ENCODE results near the gene ELL2. TPM values are rescaled to one million over a fixed set of nuclear protein-coding genes. Genes with fewer than 3 reads are reported as not detected.

Gene ELL2
- total RNA-seq (2014; rRNA removed; shearing (Covaris generic)) = 9.6 and 11.2 TPM in 2 replicates
- polyA plus RNA-seq (2015; cell fraction: cytosol; rRNA removed) = 6.9 and 8.1 TPM in 2 replicates
- polyA plus RNA-seq (2015; cell fraction: nucleus; rRNA removed) = 6.8 and 7.5 TPM in 2 replicates

GRCh38 chr5:95961617-95962474 lies at the start of gene ELL2:
Gene ELL2 (minus strand): TSS chr5:95961851. CDS start chr5:95961721, 130 bp downstream.
- peak; percentile 97 for DNase-seq (ENCODE audit: low read depth, low spot score)
- in situ Hi-C loops (cut with HindIII; ENCODE audit: low pct_unique_long_range_greater_than_20kb, low sequenced_read_pairs) = no loop called here

DNA sequence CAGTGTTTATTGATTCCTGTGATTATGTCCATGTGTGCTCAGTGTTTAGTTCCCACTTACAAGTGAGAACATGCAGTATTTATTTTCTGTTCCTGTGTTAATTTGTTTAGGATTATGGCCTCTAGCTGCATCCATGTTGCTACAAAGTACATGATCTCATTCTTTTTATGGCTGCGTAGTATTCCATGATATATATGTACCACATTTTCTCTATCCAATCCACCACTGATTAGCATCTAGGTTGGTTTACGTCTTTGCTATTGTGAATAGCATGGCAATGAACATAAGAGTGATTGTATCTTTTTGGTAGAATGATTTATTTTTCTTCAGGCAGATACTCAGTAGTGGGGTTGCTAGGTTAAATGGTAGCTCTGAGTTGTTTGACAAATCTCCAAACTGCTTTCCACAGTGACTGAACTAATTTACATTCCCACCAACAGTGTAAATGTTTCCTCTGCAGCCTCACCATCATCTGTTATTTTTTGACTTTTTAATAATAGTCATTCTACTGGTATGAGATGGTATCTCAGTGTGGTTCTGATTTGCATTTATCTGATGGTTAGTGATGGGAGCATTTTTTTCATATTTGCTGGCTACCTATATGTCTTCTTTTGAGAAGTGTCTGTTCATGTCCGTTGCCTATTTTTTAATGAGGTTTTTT lies 47.5 kb upstream of the ELL2 start:
- in situ Hi-C loops (cut with HindIII; ENCODE audit: low pct_unique_long_range_greater_than_20kb, low sequenced_read_pairs) = no loop called here
- DNase-seq (ENCODE audit: low read depth, low spot score) = no peak

DNA sequence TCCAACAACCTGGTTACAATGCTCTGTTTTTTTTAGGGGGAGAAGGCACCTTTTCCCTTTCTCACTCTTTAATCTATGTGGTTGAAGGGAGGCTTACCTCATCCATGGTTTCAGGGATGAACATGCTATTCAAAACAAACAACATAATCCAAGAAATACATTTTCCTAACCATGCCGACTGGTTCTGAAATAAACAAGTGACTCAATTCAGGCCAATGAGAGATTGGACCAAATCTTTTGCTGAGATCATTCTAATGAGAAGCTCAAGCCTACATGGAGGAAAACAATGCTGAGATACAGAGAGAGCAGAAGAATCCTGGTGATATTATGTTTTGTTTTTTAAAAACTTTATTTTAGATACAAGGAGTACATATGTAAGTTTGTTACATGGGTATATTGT lies 46.8 kb upstream of the ELL2 start:
- in situ Hi-C loops (cut with HindIII; ENCODE audit: low pct_unique_long_range_greater_than_20kb, low sequenced_read_pairs) = no loop called here
- no peak for DNase-seq (ENCODE audit: low read depth, low spot score)

DNA sequence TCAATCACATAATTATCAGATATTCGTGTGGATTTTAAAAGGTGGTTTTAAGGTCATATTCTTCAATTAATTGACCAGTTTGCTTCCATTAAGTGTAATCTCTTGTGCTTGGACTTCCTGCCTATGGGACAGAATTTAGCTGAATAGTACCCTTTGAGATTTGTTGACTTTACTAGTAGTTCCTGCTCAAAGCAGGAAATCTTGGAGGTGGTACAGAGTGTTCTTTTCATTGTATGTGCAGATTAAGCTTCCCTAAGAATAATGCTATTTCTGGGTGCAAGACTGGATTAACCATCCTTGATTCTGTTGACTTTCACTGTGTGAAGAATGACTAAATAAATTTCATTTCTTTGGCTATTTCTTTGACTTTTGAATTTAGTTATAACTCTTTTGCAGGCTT lies 45.4 kb upstream of the ELL2 start:
- in situ Hi-C loops (cut with HindIII; ENCODE audit: low pct_unique_long_range_greater_than_20kb, low sequenced_read_pairs) = no loop called here
- no peak for DNase-seq (ENCODE audit: low read depth, low spot score)

DNA sequence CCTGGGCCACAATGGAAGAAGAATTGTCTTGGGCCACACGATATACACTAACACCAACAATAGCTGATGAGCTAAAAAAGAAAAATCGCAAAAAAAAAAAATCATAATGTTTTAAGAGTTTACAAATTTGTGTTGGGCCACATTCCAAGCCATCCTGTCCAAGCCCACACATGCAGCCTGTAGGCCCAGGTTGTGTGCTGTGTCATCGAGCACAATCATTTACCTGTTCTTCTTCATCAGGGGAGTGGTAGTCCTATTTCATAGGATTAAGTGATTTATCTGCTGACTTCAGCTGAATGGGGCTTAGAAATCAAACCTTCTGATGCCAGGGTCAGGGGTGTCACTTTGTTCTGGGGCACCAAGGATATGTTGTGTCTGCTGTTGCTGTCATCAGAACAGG lies 44.6 kb upstream of the ELL2 start:
- in situ Hi-C loops (cut with HindIII; ENCODE audit: low pct_unique_long_range_greater_than_20kb, low sequenced_read_pairs) = no loop called here
- no peak for DNase-seq (ENCODE audit: low read depth, low spot score)

- no peak for DNase-seq (ENCODE audit: low read depth, low spot score)
Measured at GRCh38 chr5:96004754-96005153, 43.1 kb upstream of the ELL2 start.

GRCh38 chr5:96004087-96004486 lies 42.4 kb upstream of the ELL2 start:
- in situ Hi-C loops (cut with HindIII; ENCODE audit: low pct_unique_long_range_greater_than_20kb, low sequenced_read_pairs) = no loop called here
- no peak for DNase-seq (ENCODE audit: low read depth, low spot score)

More at GRCh38 chr5:96004754-96005153, 43.1 kb upstream of the ELL2 start:
- in situ Hi-C loops (cut with HindIII; ENCODE audit: low pct_unique_long_range_greater_than_20kb, low sequenced_read_pairs) = no loop called here

DNA sequence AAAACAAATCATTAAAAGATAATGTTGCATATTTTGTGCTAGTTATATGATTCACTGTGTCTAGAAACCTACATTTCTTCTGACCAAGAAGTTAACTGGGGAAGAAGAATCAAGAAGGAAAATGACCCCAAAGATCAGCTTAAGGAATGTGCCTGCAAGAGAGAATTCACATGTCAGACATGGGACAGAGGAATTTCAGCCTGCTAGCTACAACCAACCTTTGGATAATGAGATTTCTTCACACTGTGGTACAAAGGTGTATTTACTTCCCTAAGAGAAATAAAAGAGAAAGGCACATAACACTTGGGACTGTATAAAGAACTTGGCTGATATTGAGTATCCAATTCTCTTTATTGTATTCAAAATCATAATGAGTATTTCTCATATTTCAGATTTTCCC lies 39.6 kb upstream of the ELL2 start:
- DNase-seq (ENCODE audit: low read depth, low spot score) = peak; percentile 47
- in situ Hi-C loops (cut with HindIII; ENCODE audit: low pct_unique_long_range_greater_than_20kb, low sequenced_read_pairs) = no loop called here

GRCh38 chr5:96000308-96000707 lies 38.7 kb upstream of the ELL2 start:
- in situ Hi-C loops (cut with HindIII; ENCODE audit: low pct_unique_long_range_greater_than_20kb, low sequenced_read_pairs) = no loop called here
- no peak for DNase-seq (ENCODE audit: low read depth, low spot score)

- in situ Hi-C loops (cut with HindIII; ENCODE audit: low pct_unique_long_range_greater_than_20kb, low sequenced_read_pairs) = no loop called here
- no peak for DNase-seq (ENCODE audit: low read depth, low spot score)
Measured at GRCh38 chr5:95996904-95997723, 35.5 kb upstream of the ELL2 start.

- in situ Hi-C loops (cut with HindIII; ENCODE audit: low pct_unique_long_range_greater_than_20kb, low sequenced_read_pairs) = no loop called here
- no peak for DNase-seq (ENCODE audit: low read depth, low spot score)
Measured at GRCh38 chr5:95995962-95996489, 34.4 kb upstream of the ELL2 start.

GRCh38 chr5:95993776-95994175 lies 32.1 kb upstream of the ELL2 start:
- in situ Hi-C loops (cut with HindIII; ENCODE audit: low pct_unique_long_range_greater_than_20kb, low sequenced_read_pairs) = no loop called here
- no peak for DNase-seq (ENCODE audit: low read depth, low spot score)

- in situ Hi-C loops (cut with HindIII; ENCODE audit: low pct_unique_long_range_greater_than_20kb, low sequenced_read_pairs) = no loop called here
- no peak for DNase-seq (ENCODE audit: low read depth, low spot score)
Measured at GRCh38 chr5:95993266-95993665, 31.6 kb upstream of the ELL2 start.

- in situ Hi-C loops (cut with HindIII; ENCODE audit: low pct_unique_long_range_greater_than_20kb, low sequenced_read_pairs) = no loop called here
- DNase-seq (ENCODE audit: low read depth, low spot score) = no peak
Measured at GRCh38 chr5:95989283-95990048, 27.8 kb upstream of the ELL2 start.

DNA sequence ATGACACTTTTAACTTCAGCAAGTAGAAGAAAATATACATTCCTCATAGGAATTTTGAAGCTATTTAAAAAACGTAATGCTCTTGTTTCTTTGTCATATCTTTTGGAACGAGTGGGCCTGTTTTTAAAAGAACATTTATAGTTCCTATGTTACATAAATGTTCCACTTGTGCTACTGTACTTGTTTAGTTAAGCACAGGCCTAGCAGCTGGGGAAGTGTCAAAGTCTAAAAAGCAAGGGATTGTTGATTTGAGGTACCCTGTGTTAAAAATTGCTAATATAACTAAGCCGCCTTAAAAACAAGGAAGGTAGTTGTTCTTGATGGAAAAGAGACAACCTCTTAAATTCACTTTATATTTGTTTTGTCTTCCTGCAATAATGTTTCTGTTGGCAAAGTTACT lies 27.2 kb upstream of the ELL2 start:
- in situ Hi-C loops (cut with HindIII; ENCODE audit: low pct_unique_long_range_greater_than_20kb, low sequenced_read_pairs) = no loop called here
- no peak for DNase-seq (ENCODE audit: low read depth, low spot score)

GRCh38 chr5:95988094-95988493 lies 26.4 kb upstream of the ELL2 start:
- in situ Hi-C loops (cut with HindIII; ENCODE audit: low pct_unique_long_range_greater_than_20kb, low sequenced_read_pairs) = no loop called here
- no peak for DNase-seq (ENCODE audit: low read depth, low spot score)

- no peak for DNase-seq (ENCODE audit: low read depth, low spot score)
- in situ Hi-C loops (cut with HindIII; ENCODE audit: low pct_unique_long_range_greater_than_20kb, low sequenced_read_pairs) = no loop called here
Measured at GRCh38 chr5:95986937-95987520, 25.4 kb upstream of the ELL2 start.

Measured in SK-MEL-5 (cell line).